GM12872 (cell line): ENCODE results near the gene ALPK3.

ENCODE experiments used
- CTCF ChIP-seq: IDR thresholded peaks from 3 replicates; pipeline ENCODE4 v1.5.1; 2011; ENCODE audit warnings: low read depth, mild to moderate bottlenecking, low read length, moderate library complexity; ENCODE audit not compliant: insufficient read depth

The ALPK3 gene

DNA sequence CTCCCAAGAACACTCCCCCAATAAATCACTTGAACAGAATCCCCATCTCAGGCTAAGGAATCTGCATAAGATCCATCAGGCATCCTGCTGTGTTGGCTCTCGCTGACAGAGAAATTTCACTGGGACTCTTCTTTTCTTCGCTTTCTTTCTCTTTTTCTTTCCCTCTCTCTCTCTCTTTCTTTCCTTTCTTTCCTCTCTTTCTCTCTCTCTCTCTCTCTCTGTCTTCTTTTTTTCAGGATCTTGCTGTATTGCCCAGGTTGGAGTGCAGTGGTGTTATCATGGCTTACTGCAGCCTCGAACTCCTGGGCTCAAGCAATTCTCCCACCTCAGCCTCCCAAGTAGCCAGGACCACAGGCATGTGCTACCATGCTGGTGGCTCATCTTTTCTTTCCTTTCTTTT is 62.9 kb downstream of the ALPK3 start:
- no peak for TF ChIP-seq CTCF

- TF ChIP-seq CTCF, result no peak
These were observed 63.8 kb downstream of the ALPK3 start for GRCh38 chr15:84880822-84881519.

- TF ChIP-seq CTCF, result no peak
These were observed 64.3 kb downstream of the ALPK3 start for GRCh38 chr15:84881520-84881830.

DNA sequence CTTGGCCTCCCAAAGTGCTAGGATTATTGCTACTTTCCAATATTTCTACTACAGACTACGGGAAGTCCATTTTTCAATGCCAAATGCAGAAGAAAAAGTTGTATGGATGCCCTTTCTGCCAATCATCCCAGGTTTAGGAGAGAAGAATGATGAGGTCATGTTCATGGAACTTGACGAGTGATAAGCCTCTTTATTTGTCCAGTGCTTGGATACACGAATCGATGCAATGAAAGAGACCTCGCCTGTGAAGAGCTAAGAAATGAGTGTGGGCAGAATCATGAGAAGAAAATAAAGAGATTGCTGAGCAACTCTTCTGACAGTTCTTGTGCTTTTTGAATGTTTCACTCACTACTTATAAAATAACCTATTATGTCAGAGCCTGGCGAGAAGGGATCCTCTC is 66.3 kb downstream of the ALPK3 start:
- TF ChIP-seq CTCF, result no peak

GRCh38 chr15:84883916-84884781 is 67.0 kb downstream of the ALPK3 start, which contains the start of gene SLC28A1:
Gene SLC28A1 (plus strand): TSS chr15:84884662. CDS start chr15:84887761, 3,099 bp downstream.
- no peak for TF ChIP-seq CTCF

- TF ChIP-seq CTCF, result no peak
These were observed 68.6 kb downstream of the ALPK3 start for GRCh38 chr15:84885801-84886200.

DNA sequence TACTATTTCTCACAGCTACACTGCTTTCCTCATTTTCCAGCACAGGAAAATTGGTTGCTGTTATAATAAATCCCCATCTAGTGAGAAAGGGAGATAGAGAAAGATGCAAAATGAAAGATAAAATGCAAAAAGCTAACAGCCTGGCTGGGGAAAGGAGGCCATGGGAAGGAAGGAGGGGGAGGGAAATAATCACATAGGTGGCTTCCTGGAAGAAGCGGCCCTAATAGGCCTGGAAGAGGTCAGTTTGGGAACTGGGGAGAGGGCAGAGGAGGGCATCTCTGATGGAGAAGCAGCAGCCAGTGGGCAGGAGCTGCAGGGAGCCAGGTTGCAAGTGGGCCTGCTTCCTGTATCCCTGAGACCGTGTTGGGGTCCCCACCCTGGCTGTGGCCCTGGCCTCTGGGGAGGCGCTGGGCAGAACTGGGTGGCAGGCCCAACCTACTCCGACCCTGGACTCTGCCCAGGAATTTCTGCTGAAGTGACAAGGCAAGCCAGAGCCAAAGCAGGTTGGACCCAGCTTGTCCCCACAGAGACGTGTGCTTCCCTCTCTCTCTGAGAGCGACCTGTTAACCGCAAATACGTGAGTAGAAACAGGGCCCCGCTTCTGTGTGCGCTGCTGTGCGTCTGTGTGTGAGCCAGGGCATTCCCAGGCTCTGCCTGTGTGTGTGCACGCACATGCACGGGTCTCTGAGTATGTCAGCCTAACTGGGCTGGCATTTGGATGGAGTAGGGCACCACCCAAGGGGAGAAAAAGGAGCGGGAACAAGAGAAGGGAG is 69.2 kb downstream of the ALPK3 start:
- TF ChIP-seq CTCF, result no peak
